ENCODE data around the gene VANGL1.

GRCh38 chr1:115641762-115642167 lies at the start of gene VANGL1:
- no peak for TF ChIP-seq CTCF (IDR thresholded peaks at IDR 0.05; ENCODE audit: insufficient read depth, low read length)
- TF ChIP-seq POLR2AphosphoS5 (IDR thresholded peaks at IDR 0.05; ENCODE audit: low read depth) = no peak
- no peak for TF ChIP-seq REST (IDR thresholded peaks at IDR 0.05; ENCODE audit: insufficient replicate concordance, low read depth)
- TF ChIP-seq GABPA (IDR thresholded peaks at IDR 0.05; ENCODE audit: low read depth) = peak; percentile 39; the same call in 1 of the 2 replicates
